ENCODE results near the gene ROCK2.

The ROCK2 gene

GRCh38 chr2:11314487-11314886, 29.9 kb downstream of the ROCK2 start:
- no peak for DNase-seq (ENCODE audit: low spot score)
- no peak for TF ChIP-seq CTCF (IDR thresholded peaks at IDR 0.05; ENCODE audit: borderline replicate concordance, control extremely low read depth, extremely low read depth, insufficient read depth, missing control alignments)
- in situ Hi-C loops (cut with MboI; ENCODE audit: low sequenced_read_pairs, unreplicated experiment) = no loop called here

DNA sequence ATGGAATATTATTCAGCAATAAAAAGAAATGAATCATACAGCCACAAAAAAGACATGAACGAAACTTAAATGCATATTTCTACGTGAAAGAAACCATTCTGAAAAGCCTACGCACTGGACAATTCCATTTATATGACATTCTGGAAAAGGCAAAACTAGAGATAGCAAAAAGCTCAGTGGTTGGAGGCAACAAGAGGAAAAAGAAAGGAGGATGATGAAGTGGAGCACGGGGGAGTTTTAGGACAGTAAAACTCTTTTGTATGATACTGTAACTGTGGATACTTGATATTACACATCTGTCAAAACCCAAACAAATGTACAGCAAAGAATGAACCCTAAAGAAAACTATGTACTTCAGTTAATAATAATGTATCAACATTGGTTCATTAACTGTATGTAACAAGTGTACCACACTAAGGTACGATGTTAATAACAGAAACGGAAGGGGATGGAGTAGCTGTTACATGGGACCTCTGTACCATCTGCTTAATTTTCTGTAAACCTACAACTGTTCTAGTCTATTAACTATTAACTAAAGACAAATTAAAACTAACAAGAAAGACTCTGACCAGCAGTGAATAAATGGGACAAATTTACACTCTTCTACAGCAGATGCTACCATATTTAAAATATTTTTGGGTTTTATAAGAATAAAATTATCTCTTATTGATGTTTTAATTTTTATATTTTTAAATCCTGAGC, 31.5 kb downstream of the ROCK2 start:
- in situ Hi-C loops (cut with MboI; ENCODE audit: low sequenced_read_pairs, unreplicated experiment) = no loop called here
- no peak for TF ChIP-seq CTCF (IDR thresholded peaks at IDR 0.05; ENCODE audit: borderline replicate concordance, control extremely low read depth, extremely low read depth, insufficient read depth, missing control alignments)
- DNase-seq (ENCODE audit: low spot score) = no peak

- in situ Hi-C loops (cut with MboI; ENCODE audit: low sequenced_read_pairs, unreplicated experiment) = no loop called here
- DNase-seq (ENCODE audit: low spot score) = no peak
- TF ChIP-seq CTCF (IDR thresholded peaks at IDR 0.05; ENCODE audit: borderline replicate concordance, control extremely low read depth, extremely low read depth, insufficient read depth, missing control alignments) = no peak
Measured at GRCh38 chr2:11311543-11311942, 32.9 kb downstream of the ROCK2 start.

GRCh38 chr2:11310212-11310611, 34.2 kb downstream of the ROCK2 start:
- no peak for DNase-seq (ENCODE audit: low spot score)
- in situ Hi-C loops (cut with MboI; ENCODE audit: low sequenced_read_pairs, unreplicated experiment) = no loop called here
- no peak for TF ChIP-seq CTCF (IDR thresholded peaks at IDR 0.05; ENCODE audit: borderline replicate concordance, control extremely low read depth, extremely low read depth, insufficient read depth, missing control alignments)

GRCh38 chr2:11309706-11310105, 34.7 kb downstream of the ROCK2 start:
- in situ Hi-C loops (cut with MboI; ENCODE audit: low sequenced_read_pairs, unreplicated experiment) = no loop called here
- no peak for TF ChIP-seq CTCF (IDR thresholded peaks at IDR 0.05; ENCODE audit: borderline replicate concordance, control extremely low read depth, extremely low read depth, insufficient read depth, missing control alignments)
- no peak for DNase-seq (ENCODE audit: low spot score)

- in situ Hi-C loops (cut with MboI; ENCODE audit: low sequenced_read_pairs, unreplicated experiment) = no loop called here
- DNase-seq (ENCODE audit: low spot score) = no peak
- no peak for TF ChIP-seq CTCF (IDR thresholded peaks at IDR 0.05; ENCODE audit: borderline replicate concordance, control extremely low read depth, extremely low read depth, insufficient read depth, missing control alignments)
Measured at GRCh38 chr2:11307764-11308415, 36.5 kb downstream of the ROCK2 start.

Data from GM13976 (cell line).